OCI-LY7 (cell line): Measurements from ENCODE around the gene PTGIR.

Experiments used
- EZH2phosphoT487 ChIP-seq: fragments of 200-600 bp; sonication (generic); IDR thresholded peaks from 2 replicates; pipeline ENCODE4 v1.6.1; 2018; ENCODE audit warnings: low read depth, borderline replicate concordance, mild to moderate bottlenecking, mixed run types, antibody characterized with exemption, low read length, moderate library complexity, mixed read lengths
- TF ChIP-seq, protein P1 (sequence below): fragments of 200-600 bp; sonication (generic); conservative IDR thresholded peaks from 2 replicates; pipeline ENCODE4 v1.5.1; 2014; ENCODE audit warnings: mild to moderate bottlenecking, antibody characterized with exemption, low read length, moderate library complexity, mixed read lengths

DNA sequence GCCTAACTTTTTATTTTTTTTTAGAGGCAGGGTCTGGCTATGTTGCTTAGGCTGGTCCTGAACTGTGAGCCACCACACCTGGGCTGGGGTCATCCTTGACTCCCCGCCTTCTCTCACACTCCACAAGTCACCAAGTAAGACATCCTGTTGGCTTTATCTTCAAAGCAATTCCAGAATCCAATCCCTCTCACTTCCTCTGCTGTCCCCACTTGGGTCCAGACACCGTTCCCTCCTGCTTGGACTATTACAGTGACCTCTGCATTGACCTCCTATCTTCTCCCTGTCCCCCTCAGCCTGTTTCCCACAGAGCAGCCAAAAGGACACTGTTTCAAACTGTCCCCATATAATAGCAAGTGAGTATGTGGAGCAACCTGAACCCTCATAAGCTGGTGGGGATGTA is 15.8 kb upstream of the PTGIR start:
- TF ChIP-seq, protein P1, sequence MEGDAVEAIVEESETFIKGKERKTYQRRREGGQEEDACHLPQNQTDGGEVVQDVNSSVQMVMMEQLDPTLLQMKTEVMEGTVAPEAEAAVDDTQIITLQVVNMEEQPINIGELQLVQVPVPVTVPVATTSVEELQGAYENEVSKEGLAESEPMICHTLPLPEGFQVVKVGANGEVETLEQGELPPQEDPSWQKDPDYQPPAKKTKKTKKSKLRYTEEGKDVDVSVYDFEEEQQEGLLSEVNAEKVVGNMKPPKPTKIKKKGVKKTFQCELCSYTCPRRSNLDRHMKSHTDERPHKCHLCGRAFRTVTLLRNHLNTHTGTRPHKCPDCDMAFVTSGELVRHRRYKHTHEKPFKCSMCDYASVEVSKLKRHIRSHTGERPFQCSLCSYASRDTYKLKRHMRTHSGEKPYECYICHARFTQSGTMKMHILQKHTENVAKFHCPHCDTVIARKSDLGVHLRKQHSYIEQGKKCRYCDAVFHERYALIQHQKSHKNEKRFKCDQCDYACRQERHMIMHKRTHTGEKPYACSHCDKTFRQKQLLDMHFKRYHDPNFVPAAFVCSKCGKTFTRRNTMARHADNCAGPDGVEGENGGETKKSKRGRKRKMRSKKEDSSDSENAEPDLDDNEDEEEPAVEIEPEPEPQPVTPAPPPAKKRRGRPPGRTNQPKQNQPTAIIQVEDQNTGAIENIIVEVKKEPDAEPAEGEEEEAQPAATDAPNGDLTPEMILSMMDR: no peak
- no peak for TF ChIP-seq EZH2phosphoT487
